Hematopoietic multipotent progenitor cell treated with erythropoietin and hydrocortisone succinate and interleukin-3 and kit ligand, for 4 days (in vitro differentiated cells): ENCODE data around the gene HNRNPLL.
"Not testable (repeated sequence)": the region's sequence is repeated elsewhere in the genome, so short reads cannot be mapped to it uniquely, and the experiment has no call there.

Source experiments
- DNase-seq: peaks from one replicate; pipeline ENCODE4 v3.0.0-alpha.2; 2015

Gene HNRNPLL

GRCh38 chr2:38602732-38603401 lies at the start of gene HNRNPLL:
Gene HNRNPLL, minus strand, starts transcription at chr2:38602928. Its CDS starts 302 bp downstream, at chr2:38602626.
- peak; percentile 98 for DNase-seq

- DNase-seq: no peak
Measured at GRCh38 chr2:38650717-38651116, 48.0 kb upstream of the HNRNPLL start.

GRCh38 chr2:38650012-38650411 lies 47.3 kb upstream of the HNRNPLL start:
- no peak for DNase-seq

- no peak for DNase-seq
Measured at GRCh38 chr2:38649176-38649728, 46.5 kb upstream of the HNRNPLL start.

GRCh38 chr2:38648107-38648761 lies 45.5 kb upstream of the HNRNPLL start:
- DNase-seq: peak; percentile 72

GRCh38 chr2:38643683-38644511 lies 41.2 kb upstream of the HNRNPLL start:
- DNase-seq: peak; percentile 96

- no peak for DNase-seq
Measured at GRCh38 chr2:38643021-38643671, 40.4 kb upstream of the HNRNPLL start.

GRCh38 chr2:38642373-38643017 lies 39.8 kb upstream of the HNRNPLL start:
- not testable (repeated sequence) for DNase-seq

- no peak for DNase-seq
Measured at GRCh38 chr2:38636069-38636468, 33.3 kb upstream of the HNRNPLL start.

GRCh38 chr2:38635139-38635538 lies 32.4 kb upstream of the HNRNPLL start:
- DNase-seq: no peak

GRCh38 chr2:38634684-38635083 lies 32.0 kb upstream of the HNRNPLL start:
- peak; percentile 82 for DNase-seq

GRCh38 chr2:38633895-38634294 lies 31.2 kb upstream of the HNRNPLL start:
- no peak for DNase-seq

- no peak for DNase-seq
Measured at GRCh38 chr2:38632980-38633379, 30.3 kb upstream of the HNRNPLL start.

- DNase-seq: no peak
Measured at GRCh38 chr2:38631976-38632375, 29.2 kb upstream of the HNRNPLL start.

- DNase-seq: no peak
Measured at GRCh38 chr2:38629684-38630083, 27.0 kb upstream of the HNRNPLL start.

GRCh38 chr2:38627391-38627790 lies 24.7 kb upstream of the HNRNPLL start:
- DNase-seq: no peak

GRCh38 chr2:38626326-38627035 lies 23.8 kb upstream of the HNRNPLL start:
- DNase-seq: peak; percentile 83

- DNase-seq: peak; percentile 91
Measured at GRCh38 chr2:38622210-38622609, 19.5 kb upstream of the HNRNPLL start.

- DNase-seq: no peak
Measured at GRCh38 chr2:38621018-38621417, 18.3 kb upstream of the HNRNPLL start.

GRCh38 chr2:38620282-38620977 lies 17.7 kb upstream of the HNRNPLL start:
- no peak for DNase-seq
